Cerebellar nuclear complex (tissue), 1 donor: ENCODE data around the gene HES5.

ENCODE experiments used
- DNase-seq, 2 experiments: peaks; one replicate each; lab custom pipeline; 2025; lab: John Stamatoyannopoulos, UW

Gene HES5

GRCh38 chr1:2530513-2531361 lies 674 bp upstream of the HES5 start:
- DNase-seq = no peak

GRCh38 chr1:2528966-2529783 lies 888 bp downstream of the HES5 start:
- DNase-seq = no peak

GRCh38 chr1:2528611-2528965 lies 1.5 kb downstream of the HES5 start:
- no peak for DNase-seq

- peak; percentile 80 to 88 for DNase-seq
Observed at GRCh38 chr1:2528016-2528415, 2.0 kb downstream of the HES5 start.

- no peak for DNase-seq
Observed at GRCh38 chr1:2527556-2527860, 2.6 kb downstream of the HES5 start.

GRCh38 chr1:2526824-2527555 lies 3.1 kb downstream of the HES5 start:
- DNase-seq = no peak

GRCh38 chr1:2525920-2526823 lies 3.9 kb downstream of the HES5 start, which contains the start of gene PANK4:
Gene PANK4, minus strand, starts transcription at chr1:2526596. Its CDS starts 9 bp downstream, at chr1:2526587.
- peak in 1 of 2 experiments; percentile 66 for DNase-seq

GRCh38 chr1:2525572-2525919 lies 4.5 kb downstream of the HES5 start:
- DNase-seq = no peak

- DNase-seq = no peak
Observed at GRCh38 chr1:2523891-2524609, 6.0 kb downstream of the HES5 start.

- no peak for DNase-seq
Observed at GRCh38 chr1:2523191-2523890, 6.7 kb downstream of the HES5 start.

- DNase-seq = no peak
Observed at GRCh38 chr1:2522230-2522629, 7.8 kb downstream of the HES5 start.

- DNase-seq = no peak
Observed at GRCh38 chr1:2520806-2521205, 9.3 kb downstream of the HES5 start.

GRCh38 chr1:2520206-2520605 lies 9.9 kb downstream of the HES5 start:
- DNase-seq = no peak

GRCh38 chr1:2519729-2520128 lies 10.3 kb downstream of the HES5 start:
- no peak for DNase-seq

GRCh38 chr1:2519029-2519685 lies 10.9 kb downstream of the HES5 start:
- no peak for DNase-seq

- no peak for DNase-seq
Observed at GRCh38 chr1:2518528-2518927, 11.5 kb downstream of the HES5 start.

- no peak for DNase-seq
Observed at GRCh38 chr1:2517966-2518365, 12.1 kb downstream of the HES5 start.

- DNase-seq = no peak
Observed at GRCh38 chr1:2516946-2517345, 13.1 kb downstream of the HES5 start.

- DNase-seq = no peak
Observed at GRCh38 chr1:2516124-2516523, 13.9 kb downstream of the HES5 start.

GRCh38 chr1:2515763-2516080 lies 14.3 kb downstream of the HES5 start:
- DNase-seq = no peak
